ENCODE data around the gene ABLIM2. TPM values are rescaled to one million over a fixed set of nuclear protein-coding genes. Genes with fewer than 3 reads are reported as not detected.

ABLIM2 gene
- total and polyA plus RNA-seq, 2 of the 13 experiments (the other 11 are each of a cell fraction or from before 2014, with no cell fraction given), result 0.20 to 0.37 TPM

- BruUV-seq (replicated peaks), result no TSS peak
- Histone ChIP-seq H3K4me1 (ENCODE audit: insufficient read depth, low read length) (peaks cover 64% of the 10 kb centered on the region), H3K9ac (ENCODE audit: insufficient read depth, low read depth, low read length) (peak within 1 kb of the TSS; percentile 92), H3K79me2 (ENCODE audit: insufficient read depth, low read length) (peaks cover 47% of the 10 kb centered on the region), H4K20me1 (ENCODE audit: insufficient read depth, low read length) (peaks cover 17% of the 10 kb centered on the region; the same call in 1 of the 2 replicates), H3K27me3 (ENCODE audit: control insufficient read depth in 1 of 2, insufficient read depth in 2 of 2, low read length in 2 of 2) (peaks cover 0 to 35% of the 10 kb centered on the region in 2 experiments; a peak in 3 of 5 replicates), H3K4me2 (ENCODE audit: low read depth, low read length) (peak within 1 kb of the TSS; percentile 88), H3K27ac (ENCODE audit: extremely low read length, insufficient read depth, low read length) (peak within 1 kb of the TSS; percentile 66), H2AFZ (ENCODE audit: low read length) (no peak within 1 kb of the TSS), H3K4me3 (replicated peaks in 1 of 3; ENCODE audit: insufficient read depth in 1 of 3, low read depth in 2 of 3, low read length in 3 of 3) (peak within 1 kb of the TSS; percentile 73 to 88 (median 85)), H3K36me3 (replicated peaks in 1 of 2; ENCODE audit: control insufficient read depth in 1 of 2, insufficient read depth in 2 of 2, low read length in 2 of 2) (no peaks in the 10 kb centered on the region; a peak in 1 of 5 replicates), H3K9me3 (ENCODE audit: low read length) (no peaks in the 10 kb centered on the region)
- POLR2A ChIA-PET, result interaction anchor here (0.8 to 2.6 kb wide), 6 partner anchors 17 to 1558 kb away, joined by 3 to 11 read pairs (median 4); partner anchors contain the start of gene MRFAP1
- FAIRE-seq (peak; percentile 48), ATAC-seq (peak; percentile 89), DNase-seq (ENCODE audit: low spot score) (peak; percentile 86)
- WGBS (ENCODE audit: low lambda C conversion rate), result 6% methylated on average over 4 of the region's 32 CpGs
- in situ Hi-C loops (cut with HindIII; ENCODE audit: extremely low pct_ligation_motif_present, low pct_unique_long_range_greater_than_20kb), result no loop called here
- intact Hi-C loops (cut with micrococcal nuclease; ENCODE audit: unreplicated experiment), result no loop called here
- CTCF ChIA-PET (ENCODE audit: low intra/inter-chr PET ratio, low total read pairs), result no interaction called here
- TF ChIP-seq ZNF773 (CRISPR knock-in tag; IDR thresholded peaks at IDR 0.05; ENCODE audit: borderline replicate concordance), result no peak
- TF ChIP-seq KDM3A (CRISPR knock-in tag; IDR thresholded peaks at IDR 0.05; ENCODE audit: low read depth), result peak; percentile 28; the same call in 1 of the 2 replicates
- no peak for TF ChIP-seq PHB2 (IDR thresholded peaks at IDR 0.05; ENCODE audit: partially characterized antibody)
- TF ChIP-seq CCAR2 (optimal IDR thresholded peaks at IDR 0.05; ENCODE audit: low read depth, low read length), result no peak
- TF ChIP-seq ELK4 (CRISPR knock-in tag; IDR thresholded peaks at IDR 0.05; ENCODE audit: borderline replicate concordance), result no peak
- peak; percentile 97 for TF ChIP-seq ZNF441 (CRISPR knock-in tag; IDR thresholded peaks at IDR 0.05; ENCODE audit: borderline replicate concordance)
- TF ChIP-seq KLF11 (CRISPR knock-in tag; IDR thresholded peaks at IDR 0.05), result peak; percentile 61; the same call in 1 of the 2 replicates
- no peak for TF ChIP-seq ZNF510 (CRISPR knock-in tag; IDR thresholded peaks at IDR 0.05; ENCODE audit: low read depth)
- TF ChIP-seq SNAI1 (CRISPR knock-in tag; IDR thresholded peaks at IDR 0.05; ENCODE audit: borderline replicate concordance), result peak; percentile 44
- TF ChIP-seq CBX5 (CRISPR knock-in tag; IDR thresholded peaks at IDR 0.05; ENCODE audit: borderline replicate concordance), result 0 out of 2 replicates have a peak, but pooled peaks have one; percentile 13
- no peak for TF ChIP-seq ZNF713 (CRISPR knock-in tag; IDR thresholded peaks at IDR 0.05)
- no peak for TF ChIP-seq ADNP (CRISPR knock-in tag; IDR thresholded peaks at IDR 0.05)
- no peak for TF ChIP-seq RAD51 (IDR thresholded peaks at IDR 0.05; ENCODE audit: borderline replicate concordance)
- no peak for TF ChIP-seq HHEX (CRISPR knock-in tag; IDR thresholded peaks at IDR 0.05)
- no peak for TF ChIP-seq FOXP1 (IDR thresholded peaks at IDR 0.05)
- peak; percentile 50 for TF ChIP-seq FOXP1 (CRISPR knock-in tag; IDR thresholded peaks at IDR 0.05)
- TF ChIP-seq CSRNP2 (CRISPR knock-in tag; conservative IDR thresholded peaks at IDR 0.05; ENCODE audit: low read depth), result no peak
- no peak; the same call in 1 of the 2 replicates for TF ChIP-seq NRL (CRISPR knock-in tag; IDR thresholded peaks at IDR 0.05; ENCODE audit: borderline replicate concordance)
- TF ChIP-seq ZNF337 (CRISPR knock-in tag; IDR thresholded peaks at IDR 0.05; ENCODE audit: borderline replicate concordance, low read depth), result no peak
- peak; percentile 78; the same call in 1 of the 2 replicates for TF ChIP-seq MIER3 (CRISPR knock-in tag; IDR thresholded peaks at IDR 0.05; ENCODE audit: borderline replicate concordance)
- TF ChIP-seq ZNF296 (CRISPR knock-in tag; conservative IDR thresholded peaks at IDR 0.05), result 0 out of 2 replicates have a peak, but pooled peaks have one; percentile 45
- TF ChIP-seq ZNF761 (CRISPR knock-in tag; conservative IDR thresholded peaks at IDR 0.05), result no peak; the same call in 1 of the 2 replicates
- TF ChIP-seq ZNF577 (CRISPR knock-in tag; IDR thresholded peaks at IDR 0.05; ENCODE audit: borderline replicate concordance, low read depth), result no peak
Observed at GRCh38 chr4:8198906-8199593, 40.4 kb upstream of the ABLIM2 start, which contains the start of gene SH3TC1. TSS of gene SH3TC1 (plus strand) at chr4:8199290. CDS start at chr4:8205195, 5,905 bp downstream.

Data from HepG2 (cell line).